GM18499 (cell line): Measurements from ENCODE around the gene CLSTN3.

Experiments used
- ATAC-seq: cut with Tn5 transposase; IDR thresholded peaks from one replicate; pipeline ENCODE4 v1.9.1; 2021; ENCODE audit warnings: moderate number of reproducible peaks; ENCODE audit not compliant: insufficient read depth, unreplicated experiment

CLSTN3 gene

DNA sequence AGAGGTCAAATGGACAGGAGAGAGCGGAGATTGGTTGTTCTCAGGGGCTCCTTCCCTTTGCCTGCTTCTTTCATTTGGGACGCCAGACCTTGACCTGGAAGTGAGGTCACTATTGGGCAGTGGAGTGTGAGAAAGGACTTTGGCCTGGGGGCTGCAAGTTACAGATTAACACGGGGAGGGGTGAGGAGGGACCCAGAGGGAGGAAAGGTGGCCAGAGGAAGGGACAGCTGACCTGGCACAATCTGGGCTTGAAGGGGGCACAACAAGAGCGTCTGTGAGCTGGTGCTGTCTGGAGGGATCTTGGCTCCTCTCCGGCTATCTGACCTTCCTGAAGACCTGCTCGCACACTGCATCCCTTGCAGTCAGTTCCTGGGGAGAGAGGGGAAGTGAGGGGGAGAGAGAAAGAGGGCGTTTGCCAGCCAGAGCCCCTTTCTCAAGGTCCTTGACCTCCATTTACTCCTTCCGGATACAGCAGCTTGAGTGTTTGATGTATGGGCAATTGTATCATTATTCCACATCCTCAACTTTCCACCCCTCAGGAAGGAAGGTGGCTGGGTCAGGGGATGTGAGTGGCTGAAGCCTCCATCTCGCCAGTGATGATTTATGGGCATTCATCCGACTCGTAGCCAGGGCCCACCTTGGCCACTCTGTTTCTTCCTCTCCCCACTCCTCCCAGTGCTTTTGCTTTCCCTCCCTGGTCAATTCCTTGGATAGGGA lies 6.2 kb upstream of the CLSTN3 start:
- ATAC-seq = no peak

DNA sequence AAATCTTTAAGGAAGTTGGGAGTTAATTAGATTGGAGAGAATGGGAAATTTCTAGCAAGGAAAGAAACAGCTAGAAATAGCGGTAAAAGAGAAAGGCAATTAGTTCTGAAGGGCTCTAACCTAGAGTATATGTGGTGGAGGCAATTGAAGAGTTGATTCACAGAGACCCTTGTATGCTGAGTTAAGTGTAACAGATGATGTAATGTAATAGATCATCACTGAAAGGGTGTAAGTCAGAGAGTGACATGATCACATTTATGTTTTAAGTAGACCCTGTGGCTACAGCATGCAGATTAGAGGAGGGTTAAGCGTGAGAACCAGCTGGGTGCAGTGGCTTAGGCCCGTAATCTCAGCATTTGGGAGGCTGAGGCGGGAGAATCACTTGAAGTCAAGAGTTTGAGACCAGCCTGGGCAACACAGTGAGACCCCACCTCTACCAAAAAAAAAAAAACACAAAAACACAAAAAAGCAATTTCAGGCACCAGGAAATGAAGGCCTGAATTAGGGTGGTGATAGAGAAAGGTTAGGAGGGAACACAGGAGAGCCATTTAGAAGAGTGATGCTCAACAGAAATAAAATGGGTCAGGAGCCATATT lies 4.4 kb upstream of the CLSTN3 start:
- ATAC-seq = no peak

DNA sequence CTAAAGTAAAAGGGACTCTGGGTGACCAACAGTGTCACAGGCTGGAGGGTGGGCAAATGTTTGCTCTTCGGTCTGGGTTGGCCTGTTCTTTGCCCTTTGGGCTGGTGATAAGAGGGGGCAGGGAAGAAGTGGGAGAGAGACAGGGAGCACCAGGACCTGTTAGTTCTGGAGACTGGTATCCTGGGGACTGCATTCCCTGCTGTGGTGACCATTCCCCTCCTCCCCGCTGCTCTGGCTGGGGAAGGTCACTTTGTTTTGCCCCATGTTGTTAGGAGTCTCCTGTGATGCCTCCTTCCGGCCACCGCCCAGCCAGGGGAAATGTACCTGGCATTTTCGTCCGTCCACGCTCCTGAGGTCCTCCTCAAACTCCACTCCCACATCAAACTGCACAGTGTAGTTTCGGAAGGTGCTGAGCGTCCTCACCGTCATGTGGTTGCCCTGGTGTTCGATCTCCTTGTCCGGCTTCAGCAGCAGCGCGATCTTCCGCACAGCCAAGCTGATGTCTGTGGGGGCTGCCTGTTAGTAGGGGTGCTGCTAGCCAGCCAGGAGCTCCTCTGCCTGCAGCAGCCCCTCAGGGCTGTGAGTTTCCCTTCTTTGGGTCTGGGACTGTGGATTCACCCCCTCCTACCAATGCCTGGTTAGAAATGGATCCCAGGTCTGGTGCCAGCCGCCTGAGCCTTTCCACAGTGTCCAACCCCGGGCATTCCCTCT lies 2.1 kb upstream of the CLSTN3 start:
- ATAC-seq = no peak

DNA sequence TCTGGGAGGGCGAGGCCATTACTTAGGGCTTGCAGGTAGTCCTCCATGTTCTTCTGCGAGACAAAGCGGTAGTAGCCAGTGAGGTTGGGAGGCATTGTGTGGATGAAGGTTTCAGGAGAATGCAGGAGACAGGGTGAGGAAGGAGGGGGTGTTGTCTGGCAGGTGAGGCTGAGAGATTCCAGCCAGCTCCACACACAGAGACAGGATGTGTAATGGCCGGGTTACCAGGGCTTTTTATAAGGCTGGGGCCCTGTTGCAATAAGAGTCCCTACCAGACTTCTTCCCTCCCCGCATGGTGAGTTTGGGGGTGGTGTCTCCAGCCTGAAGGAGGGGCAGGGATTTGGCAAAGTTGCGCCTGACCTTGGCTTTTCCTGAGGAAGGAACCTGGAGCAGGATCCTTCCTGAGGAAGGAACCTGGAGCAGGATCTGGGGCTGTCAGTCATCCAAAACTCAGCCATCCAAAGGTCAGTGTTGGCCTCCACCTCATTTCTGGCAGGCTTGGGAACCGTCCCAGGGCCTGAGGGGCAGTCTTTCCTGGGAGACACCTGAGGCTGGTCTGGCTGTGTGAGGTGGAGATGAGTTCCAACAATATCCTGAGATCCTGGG lies 1.4 kb upstream of the CLSTN3 start, which contains the start of gene RBP5:
Gene RBP5 (minus strand): TSS at position 209 of the 606 bp plus-strand sequence. CDS start 114 bp downstream, at position 95.
- ATAC-seq = no peak

DNA sequence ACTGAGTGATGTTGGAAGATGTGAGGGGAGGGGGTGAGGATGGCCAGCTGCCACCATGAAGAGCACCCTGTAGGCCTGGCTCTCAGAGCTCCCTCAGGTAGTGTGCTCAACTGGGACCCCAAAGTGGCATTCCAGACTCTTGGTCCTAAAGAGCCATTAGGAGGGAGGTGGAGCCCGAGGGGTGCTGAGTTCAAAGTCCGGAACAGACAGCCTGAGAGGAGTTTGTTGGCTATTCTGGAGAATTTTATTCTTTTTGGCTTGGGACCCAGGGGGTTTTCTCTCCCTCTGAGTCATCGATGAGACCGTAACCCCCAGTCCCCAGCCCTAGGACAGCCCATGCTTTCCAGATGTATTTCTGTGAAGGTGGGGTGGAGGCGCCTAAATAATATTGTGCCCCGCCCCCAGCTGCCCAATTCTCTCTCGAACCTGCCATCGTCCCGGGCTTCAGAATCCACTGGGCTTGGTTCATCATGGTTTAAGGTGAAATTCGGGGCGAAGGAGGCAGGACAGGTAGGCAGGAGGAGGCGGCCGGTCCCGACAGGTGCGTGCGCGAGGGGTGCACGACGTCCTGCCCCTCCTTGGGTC lies 792 bp upstream of the CLSTN3 start:
- ATAC-seq = no peak

DNA sequence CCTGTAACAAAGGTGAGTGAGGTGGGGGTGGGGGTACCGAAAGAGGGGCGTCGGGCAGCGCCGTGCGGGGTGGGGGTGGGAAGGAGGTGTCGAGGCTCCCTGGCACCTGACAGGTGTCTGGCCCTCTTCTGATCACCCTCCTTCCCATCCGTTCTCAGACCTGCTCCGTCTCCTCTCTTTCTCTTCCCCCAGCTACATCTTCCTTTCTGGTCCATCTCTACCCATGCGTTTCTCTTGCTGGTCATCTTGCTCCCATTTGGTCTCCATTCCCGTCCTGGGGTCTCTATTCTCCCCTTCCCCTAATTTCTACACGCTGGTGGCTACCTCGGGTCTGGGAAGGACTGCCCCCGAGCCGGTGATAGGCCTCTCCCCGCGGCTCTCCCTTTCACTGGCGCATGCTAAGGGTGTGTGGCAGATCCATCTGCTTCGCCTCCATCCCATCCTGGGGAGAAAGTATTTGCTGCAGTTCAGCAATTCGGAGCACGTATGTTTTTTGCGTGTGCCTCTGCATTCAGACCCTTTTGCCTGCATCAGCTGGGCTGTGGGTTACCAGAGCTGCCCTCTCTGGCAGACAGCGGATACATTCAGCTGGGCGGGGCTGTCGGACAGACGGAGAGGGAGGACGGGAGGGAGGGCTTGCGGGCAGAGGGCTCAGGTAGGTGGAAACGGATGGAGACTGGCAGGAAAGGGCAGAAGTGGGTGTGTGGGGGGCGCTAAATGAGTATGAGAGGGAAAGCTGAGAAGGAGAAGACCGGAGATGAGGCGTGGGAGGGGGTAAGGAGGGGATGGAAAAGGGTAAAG lies 730 bp downstream of the CLSTN3 start:
- ATAC-seq = no peak

DNA sequence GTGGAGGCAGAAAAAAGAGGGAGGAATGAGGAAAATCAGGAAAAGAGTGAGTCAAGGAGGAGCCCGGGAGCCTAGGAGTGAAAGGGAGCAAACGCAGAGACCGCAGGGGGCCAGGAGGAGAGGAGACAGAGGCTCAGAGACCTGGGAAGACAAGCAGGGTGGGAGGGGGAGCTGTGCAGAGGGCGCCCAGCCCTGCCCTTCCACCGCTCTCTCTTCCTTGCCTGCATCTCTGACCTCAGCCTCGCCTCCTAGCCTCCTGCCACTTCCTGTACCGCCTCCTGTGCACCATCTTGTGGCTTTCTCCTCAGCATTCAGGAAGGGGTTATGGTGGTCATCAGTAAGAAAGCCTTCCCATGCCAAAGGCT lies 1.3 kb downstream of the CLSTN3 start:
- ATAC-seq = no peak

DNA sequence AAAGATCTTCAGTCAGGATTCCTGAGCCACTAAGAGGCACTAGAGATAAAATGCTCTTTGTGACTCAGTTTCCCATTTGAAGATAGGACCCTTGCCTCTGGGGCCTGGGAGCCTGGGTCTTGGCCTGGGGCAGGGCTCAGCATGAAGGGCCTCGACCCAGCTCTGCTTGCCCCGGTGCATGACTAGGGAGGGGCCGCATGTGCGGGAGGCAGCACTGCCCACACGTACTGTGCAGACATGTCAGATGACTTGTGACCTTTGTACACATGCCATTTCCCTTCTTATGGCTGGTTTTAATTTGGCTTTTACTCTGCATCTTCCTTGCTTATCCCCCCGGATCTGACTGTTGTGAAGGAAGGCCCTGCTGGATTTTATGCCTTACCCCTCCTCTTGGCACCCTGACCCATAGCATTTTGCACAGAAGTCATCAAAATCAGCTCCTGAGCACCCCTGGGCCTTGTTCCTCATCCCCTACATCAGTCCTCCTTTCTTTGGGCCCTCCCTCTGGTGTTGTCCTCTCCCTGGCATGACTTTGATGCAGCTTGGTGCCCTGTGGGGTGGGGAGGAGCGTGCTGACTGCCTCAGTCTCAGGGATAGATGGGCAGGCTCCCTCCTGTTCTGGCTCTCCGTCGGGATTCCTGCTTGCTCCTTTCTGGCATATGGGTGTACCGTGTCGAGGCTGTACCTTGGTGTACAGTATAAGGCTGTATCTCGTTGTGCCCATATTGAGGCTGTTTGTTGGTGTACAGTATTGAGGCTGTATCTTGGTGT lies 4.4 kb downstream of the CLSTN3 start:
- no peak for ATAC-seq

DNA sequence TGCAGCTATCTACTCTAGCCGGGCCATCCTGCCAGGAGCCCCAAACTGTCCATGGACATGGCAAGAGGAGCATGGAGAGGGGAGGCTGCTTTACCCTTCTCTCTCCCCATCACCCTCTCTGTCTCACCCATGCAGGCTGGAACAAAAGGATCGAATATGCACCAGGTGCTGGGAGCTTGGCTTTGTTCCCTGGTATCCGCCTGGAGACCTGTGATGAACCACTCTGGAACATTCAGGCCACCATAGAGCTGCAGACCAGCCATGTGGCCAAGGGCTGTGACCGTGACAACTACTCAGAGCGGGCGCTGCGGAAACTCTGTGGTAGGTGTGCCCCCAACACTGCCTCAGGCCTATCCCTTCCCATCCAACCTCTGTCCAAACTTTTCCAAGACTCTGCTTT lies 5.9 kb downstream of the CLSTN3 start:
- no peak for ATAC-seq

DNA sequence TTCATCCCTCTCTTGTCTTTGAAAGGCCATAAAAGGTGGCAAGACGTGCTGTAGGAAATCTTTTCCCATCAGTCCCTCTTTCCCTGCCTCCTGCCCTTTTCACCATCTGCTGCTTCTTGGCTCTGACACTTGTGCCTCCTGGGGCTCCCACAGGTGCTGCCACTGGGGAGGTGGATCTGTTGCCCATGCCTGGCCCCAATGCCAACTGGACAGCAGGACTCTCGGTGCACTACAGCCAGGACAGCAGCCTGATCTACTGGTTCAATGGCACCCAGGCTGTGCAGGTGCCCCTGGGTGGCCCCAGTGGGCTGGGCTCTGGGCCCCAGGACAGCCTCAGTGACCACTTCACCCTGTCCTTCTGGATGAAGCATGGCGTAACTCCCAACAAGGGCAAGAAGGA lies 6.5 kb downstream of the CLSTN3 start:
- ATAC-seq = no peak

DNA sequence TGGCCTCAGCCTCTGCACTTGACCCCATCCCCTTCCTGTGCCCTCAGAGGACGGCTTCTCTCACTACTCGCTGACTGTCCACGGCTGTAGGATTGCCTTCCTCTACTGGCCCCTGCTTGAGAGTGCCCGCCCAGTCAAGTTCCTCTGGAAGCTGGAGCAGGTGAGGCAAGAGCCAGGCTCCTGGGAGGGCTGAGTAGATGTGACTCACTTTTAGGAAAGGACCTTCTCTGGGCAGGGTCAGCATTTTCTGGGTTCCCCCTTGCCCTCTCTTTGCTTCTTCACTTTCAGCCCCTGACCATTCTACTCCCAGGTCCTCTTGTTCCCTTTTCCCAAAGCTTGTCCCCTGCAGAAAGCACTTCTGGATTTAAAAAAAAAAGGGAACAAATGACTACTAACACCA lies 7.7 kb downstream of the CLSTN3 start:
- ATAC-seq = no peak

DNA sequence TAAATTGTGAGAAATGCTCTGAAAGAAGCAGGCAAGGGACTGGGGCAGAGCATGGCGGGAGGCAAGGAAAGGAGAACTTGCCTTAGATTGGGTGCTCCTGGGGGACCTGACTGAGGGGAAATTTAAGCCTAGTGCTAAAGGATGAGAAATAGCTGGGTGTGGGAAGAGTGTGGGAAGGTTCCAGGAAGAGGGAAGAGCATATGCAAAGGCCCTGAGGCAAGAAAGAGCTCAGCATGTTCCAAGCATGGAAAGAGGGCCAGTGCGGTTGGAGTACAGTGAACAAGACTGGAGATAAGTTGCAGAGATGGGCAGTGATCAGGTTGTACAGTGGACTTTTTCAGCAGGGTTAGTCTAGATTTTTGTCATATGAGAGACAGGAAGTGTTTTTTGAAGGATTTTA lies 9.0 kb downstream of the CLSTN3 start:
- no peak for ATAC-seq

DNA sequence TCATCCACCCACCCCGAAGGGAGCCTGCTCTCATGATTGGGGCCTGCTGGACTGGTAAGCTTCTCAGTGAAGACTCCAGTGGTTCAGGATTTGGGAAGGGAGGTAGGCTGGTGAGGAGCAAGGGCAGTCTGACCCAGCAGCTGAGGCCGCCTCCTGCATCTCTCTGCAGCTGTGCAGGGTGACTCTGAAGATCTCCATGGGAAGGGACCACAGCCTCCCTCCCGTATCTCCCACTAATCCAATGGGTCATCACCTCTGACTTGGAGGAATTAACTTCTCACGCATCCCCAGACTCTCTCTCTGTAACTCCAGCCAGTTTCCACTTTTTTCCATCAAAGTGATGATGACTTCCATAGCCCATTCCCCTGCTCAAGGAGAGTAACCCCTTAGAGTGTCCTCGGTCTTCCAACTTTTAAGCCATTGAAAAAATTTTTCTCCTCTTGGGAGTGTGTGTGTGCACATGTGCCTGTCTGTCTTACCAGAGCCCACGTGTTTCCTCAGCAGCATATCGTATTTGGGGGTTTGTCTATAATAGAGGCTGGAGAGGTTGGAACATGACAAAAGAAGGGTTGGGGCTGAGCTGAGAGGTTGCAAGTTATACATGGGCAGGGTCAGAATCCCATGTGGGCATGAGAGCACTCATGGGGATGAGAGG lies 11.3 kb downstream of the CLSTN3 start:
- no peak for ATAC-seq

DNA sequence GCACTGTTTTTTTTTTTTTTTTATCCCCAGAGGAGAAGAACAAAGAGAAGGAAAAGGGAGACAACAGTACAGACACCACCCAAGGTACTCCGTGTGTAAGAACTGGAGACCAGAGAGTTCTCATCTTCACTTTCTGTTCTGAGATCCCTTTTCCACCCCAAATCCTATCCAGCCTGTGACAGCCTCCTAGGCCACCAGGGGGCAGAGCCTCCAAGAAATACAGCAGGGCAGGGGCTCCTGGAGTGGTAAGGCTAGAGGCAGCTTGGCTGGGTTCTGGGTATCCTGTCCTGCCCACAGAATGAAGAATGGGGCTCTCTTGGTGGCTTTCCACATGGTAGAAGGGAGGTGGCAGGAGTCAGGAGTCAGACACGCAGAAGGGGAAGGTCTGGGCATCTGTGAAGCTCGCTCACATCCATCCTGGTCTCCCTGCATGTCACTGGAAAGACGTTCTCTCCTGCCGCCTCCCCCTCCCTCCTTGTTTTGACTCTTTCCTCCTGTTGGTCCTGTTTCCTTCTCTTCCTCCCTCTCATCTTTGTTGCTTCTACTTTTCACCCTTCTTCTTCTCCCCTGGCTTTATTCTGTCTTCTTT lies 12.0 kb downstream of the CLSTN3 start:
- ATAC-seq = no peak

DNA sequence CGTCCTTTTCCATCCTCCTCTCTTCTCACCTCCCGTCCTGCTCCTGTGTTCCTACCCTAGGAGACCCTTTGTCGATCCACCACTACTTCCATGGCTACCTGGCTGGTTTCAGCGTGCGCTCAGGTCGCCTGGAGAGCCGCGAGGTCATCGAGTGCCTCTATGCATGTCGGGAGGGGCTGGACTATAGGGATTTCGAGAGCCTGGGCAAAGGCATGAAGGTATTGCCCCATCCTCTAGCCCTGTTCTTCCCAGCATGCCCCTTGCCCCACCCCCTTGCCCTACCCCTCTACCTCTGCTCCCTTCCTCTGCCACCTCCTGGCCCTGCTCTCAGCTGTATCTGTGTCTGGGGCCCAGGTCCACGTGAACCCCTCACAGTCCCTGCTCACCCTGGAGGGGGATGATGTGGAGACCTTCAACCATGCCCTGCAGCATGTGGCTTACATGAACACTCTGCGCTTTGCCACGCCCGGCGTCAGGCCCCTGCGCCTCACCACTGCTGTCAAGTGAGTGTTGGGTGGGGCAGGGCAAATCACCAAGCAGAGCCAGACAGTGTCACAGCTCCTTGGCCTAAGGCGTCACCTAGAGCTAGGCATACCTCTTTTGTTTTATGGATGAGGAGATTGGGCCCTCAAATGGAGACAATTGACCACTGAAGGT lies 12.8 kb downstream of the CLSTN3 start:
- no peak for ATAC-seq

DNA sequence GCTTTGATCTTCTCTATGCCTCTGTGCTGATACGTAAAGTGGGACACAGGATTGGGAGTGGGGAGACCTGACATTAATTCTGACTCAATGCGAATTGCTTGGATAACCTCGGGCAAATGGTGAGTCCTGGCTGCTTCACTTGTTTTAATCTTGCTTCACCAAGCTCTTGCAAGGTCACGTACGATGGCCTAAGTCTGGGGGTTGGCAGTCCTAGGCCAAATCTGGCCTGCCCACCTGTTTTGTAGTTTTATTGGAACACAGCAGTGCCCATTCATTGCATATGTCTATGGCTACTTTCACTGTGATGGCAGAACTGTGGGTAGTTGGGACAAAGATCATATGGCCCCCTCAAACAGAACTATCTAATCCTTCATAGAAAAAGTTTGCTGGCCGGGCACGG lies 13.4 kb downstream of the CLSTN3 start:
- no peak for ATAC-seq

DNA sequence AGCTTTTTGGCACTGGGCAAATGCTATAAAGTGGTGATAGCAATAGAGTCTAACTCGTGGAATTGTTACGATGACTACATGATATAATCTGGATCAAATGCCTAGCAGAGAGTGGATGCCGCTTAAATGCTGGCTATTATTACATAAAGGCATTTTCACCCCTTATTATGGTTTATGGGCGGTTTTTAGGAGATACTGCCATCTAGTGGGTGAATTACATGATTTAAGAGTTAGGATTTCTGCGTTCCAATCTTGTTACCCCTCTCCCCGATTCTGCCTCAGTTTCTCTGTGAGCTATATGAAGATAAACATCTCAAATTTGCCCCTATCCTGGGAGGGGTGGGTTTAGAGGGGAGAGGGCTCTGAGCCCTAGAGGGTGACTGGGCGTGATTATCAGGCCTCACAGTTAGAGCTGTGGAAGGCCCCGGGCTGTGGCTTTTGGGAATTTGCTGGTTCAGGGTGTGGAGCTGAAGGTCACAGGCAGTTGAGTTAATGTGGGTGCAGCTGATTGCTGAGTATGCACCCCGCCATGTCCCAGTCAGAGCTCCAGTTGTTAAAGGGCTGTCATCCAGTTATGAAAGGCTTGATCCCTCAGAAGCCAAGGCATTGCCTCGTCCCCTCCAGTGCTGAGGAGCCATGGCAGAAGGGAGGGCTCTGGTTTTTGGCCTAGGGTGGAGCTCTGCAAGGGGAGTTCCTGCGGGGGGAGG lies 14.4 kb downstream of the CLSTN3 start:
- ATAC-seq = no peak
